Activated CD4-positive, alpha-beta memory T cell treated with anti-CD3 and anti-CD28 coated beads for 36 hours (primary cell): ENCODE results near the gene KSR1. TPM values are rescaled to one million over a fixed set of nuclear protein-coding genes. Genes with fewer than 3 reads are reported as not detected.
"Not testable (repeated sequence)": the region's sequence is repeated elsewhere in the genome, so short reads cannot be mapped to it uniquely, and the experiment has no call there.

Source experiments
- CTCF ChIA-PET: fragments of 350-600 bp; sonication (Branson Sonifier 250); formaldehyde crosslinking; loops from one replicate; lab custom pipeline; 2021; ENCODE audit warnings: antibody characterized with exemption, inconsistent platforms; lab: Charles Lee
- POLR2A ChIA-PET: fragments of 350-600 bp; sonication (Branson Sonifier 250); formaldehyde crosslinking; loops from one replicate; lab custom pipeline; 2021; ENCODE audit warnings: antibody characterized with exemption; lab: Charles Lee
- DNase-seq: peaks from one replicate; pipeline ENCODE4 v3.0.0-alpha.2; 2020
- H3K27ac Mint-ChIP-seq: one replicate; pipeline ENCODE4 v1.8.0; 2021; ENCODE audit warnings: mixed read lengths
- H3K27me3 Mint-ChIP-seq: one replicate; pipeline ENCODE4 v1.8.0; 2021; ENCODE audit warnings: mixed read lengths
- H3K36me3 Mint-ChIP-seq: one replicate; pipeline ENCODE4 v1.8.0; 2021; ENCODE audit warnings: mixed read lengths
- H3K4me1 Mint-ChIP-seq: one replicate; pipeline ENCODE4 v1.8.0; 2021; ENCODE audit warnings: low read depth, mixed read lengths
- H3K4me3 Mint-ChIP-seq: one replicate; pipeline ENCODE4 v1.8.0; 2021; ENCODE audit warnings: mild to moderate bottlenecking, mixed read lengths
- H3K9me3 Mint-ChIP-seq: one replicate; pipeline ENCODE4 v1.8.0; 2021; ENCODE audit warnings: mixed read lengths
- intact Hi-C: fragments of 100-400 bp; cut with micrococcal nuclease; formaldehyde crosslinking; loops from one replicate; pipeline ENCODE4 v1.15.1; 2023
- total RNA-seq, 2 experiments: library from RNA; stranded (reverse); gene quantifications; one replicate each; pipeline ENCODE4 v1.2.3, GENCODE V29; 2021

The KSR1 gene
- total RNA-seq, 2 experiments from 2014 or later = 55.0 to 60.8 TPM

DNA sequence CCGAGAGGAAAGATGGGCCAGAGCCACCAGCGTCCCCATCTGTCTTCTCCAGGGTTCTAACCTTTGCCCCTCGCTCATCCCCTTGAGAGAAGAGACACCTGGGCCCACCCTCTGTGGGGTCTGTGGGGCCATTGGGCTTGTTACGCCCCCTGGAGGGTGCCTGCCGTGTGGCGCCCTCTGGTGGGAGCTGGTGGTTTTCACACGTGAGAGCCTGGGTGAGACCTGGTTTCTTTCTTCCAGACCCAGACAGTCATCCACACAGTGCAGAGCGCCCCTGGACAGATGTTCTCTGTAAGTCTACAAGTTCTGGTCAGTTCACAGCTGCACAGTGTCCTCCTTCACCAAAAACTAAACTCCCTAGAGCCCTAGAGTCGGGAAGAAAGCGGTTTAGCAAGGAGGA, 189.4 kb downstream of the KSR1 start:
- DNase-seq, H3K36me3 Mint-ChIP-seq, H3K4me3 Mint-ChIP-seq, intact Hi-C loops, H3K9me3 Mint-ChIP-seq, H3K27me3 Mint-ChIP-seq, H3K4me1 Mint-ChIP-seq, H3K27ac Mint-ChIP-seq, POLR2A ChIA-PET: not testable (repeated sequence)
- CTCF ChIA-PET = interaction anchor here (1.1 to 1.4 kb wide), 2 partner anchors 9 to 37 kb away, joined by 3 to 4 read pairs; no protein-coding TSS in a partner anchor

DNA sequence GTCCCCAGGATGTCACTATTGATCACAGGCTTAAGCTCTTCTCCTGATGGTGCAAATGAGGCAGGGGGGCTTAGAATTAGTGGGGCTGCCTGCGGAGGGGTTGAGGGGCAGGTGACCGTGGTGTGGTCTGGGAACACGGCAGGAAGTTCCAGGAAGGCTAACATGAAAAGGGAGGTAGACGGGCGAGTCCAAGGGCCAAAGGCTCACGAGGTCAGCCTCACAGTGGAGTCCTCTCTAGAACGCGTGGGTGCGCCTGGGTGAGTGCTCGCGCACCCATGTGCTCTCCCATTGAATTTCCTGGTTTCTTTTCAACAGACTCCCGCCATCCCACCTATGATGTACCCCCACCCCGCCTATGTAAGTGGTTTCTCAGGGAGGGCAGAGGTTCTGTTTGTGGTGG, 190.0 kb downstream of the KSR1 start:
- CTCF ChIA-PET = interaction anchor here (0.7 to 1.4 kb wide), 3 partner anchors 8 to 37 kb away, joined by 3 to 4 read pairs (median 3); no protein-coding TSS in a partner anchor
- intact Hi-C loops = no loop called here
- peaks cover 2% of the 10 kb centered on the region for H3K36me3 Mint-ChIP-seq

DNA sequence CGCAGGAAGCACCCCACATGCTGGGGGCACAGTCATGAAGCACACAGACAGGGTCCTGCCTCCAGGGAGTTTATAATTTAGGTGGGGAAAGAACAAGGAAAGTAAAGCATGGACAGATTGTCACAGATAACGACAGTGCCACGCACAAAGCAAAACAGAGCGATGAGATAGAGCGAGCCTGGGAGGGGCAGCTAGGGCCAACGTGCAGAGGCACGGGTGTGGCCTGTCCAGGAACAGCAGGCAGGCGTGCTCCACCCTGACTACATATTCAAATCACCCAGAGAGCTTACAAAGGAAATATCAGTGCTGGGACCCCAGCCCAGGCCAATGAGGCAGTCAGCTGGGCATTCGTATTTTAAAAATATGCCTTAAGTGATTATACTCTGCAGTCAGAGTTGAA, 191.5 kb downstream of the KSR1 start:
- ChIA-PET CTCF (interaction anchor here (0.8 to 9.3 kb wide), 6 partner anchors 15 to 412 kb away, joined by 3 to 207 read pairs (median 4); no protein-coding TSS in a partner anchor), POLR2A (no interaction called here)
- H3K27ac Mint-ChIP-seq = no peak overlapping the region
- intact Hi-C loops = no loop called here
- DNase-seq = no peak
- H3K4me3 Mint-ChIP-seq = no peak overlapping the region
- no peaks in the 10 kb centered on the region for H3K9me3 Mint-ChIP-seq
- H3K36me3 Mint-ChIP-seq = no peaks in the 10 kb centered on the region
- H3K27me3 Mint-ChIP-seq = no peaks in the 10 kb centered on the region
- H3K4me1 Mint-ChIP-seq = peaks cover 2% of the 10 kb centered on the region

More for the DNA sequence above, 190.0 kb downstream of the KSR1 start:
- Mint-ChIP-seq H3K4me1 (no peaks in the 10 kb centered on the region), H3K27ac (no peak overlapping the region), H3K9me3 (no peaks in the 10 kb centered on the region), H3K27me3 (no peaks in the 10 kb centered on the region), H3K4me3 (no peak overlapping the region)
- POLR2A ChIA-PET = no interaction called here
- DNase-seq = no peak

DNA sequence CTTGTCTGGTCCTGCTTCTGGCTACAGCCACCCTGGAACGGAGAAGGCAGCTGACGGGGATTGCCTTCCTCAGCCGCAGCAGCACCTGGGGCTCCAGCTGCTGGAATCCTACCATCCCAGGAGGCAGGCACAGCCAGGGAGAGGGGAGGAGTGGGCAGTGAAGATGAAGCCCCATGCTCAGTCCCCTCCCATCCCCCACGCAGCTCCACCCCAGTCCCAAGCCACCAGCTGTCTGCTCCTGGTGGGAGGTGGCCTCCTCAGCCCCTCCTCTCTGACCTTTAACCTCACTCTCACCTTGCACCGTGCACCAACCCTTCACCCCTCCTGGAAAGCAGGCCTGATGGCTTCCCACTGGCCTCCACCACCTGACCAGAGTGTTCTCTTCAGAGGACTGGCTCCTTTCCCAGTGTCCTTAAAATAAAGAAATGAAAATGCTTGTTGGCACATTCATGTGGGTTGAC, 192.9 kb downstream of the KSR1 start:
- H3K4me3 Mint-ChIP-seq, H3K27me3 Mint-ChIP-seq, H3K27ac Mint-ChIP-seq, H3K9me3 Mint-ChIP-seq, H3K4me1 Mint-ChIP-seq, H3K36me3 Mint-ChIP-seq, intact Hi-C loops, DNase-seq, POLR2A ChIA-PET: not testable (repeated sequence)
- CTCF ChIA-PET = interaction anchor here (4.6 to 9.3 kb wide), 2 partner anchors 40 to 49 kb away, joined by 46 to 207 read pairs; no protein-coding TSS in a partner anchor

DNA sequence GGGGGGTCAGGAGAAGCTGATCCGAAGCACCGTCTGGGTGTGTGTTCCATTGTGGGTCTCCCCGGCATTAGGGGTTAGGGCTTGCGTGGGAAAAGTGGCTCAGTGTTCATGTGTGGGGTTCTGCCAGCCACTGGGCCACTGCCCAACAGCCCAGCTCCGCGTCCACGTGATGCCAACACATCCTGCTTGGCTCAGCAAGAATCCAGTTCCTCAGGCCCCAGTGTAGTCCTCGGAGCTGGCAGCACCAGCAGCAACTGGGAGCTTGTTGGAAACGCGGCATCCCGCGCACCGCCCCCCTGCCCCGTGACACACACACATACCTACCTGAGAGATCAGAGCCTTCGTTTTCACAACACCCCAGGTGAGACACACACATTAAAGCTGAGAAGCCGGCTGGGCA, 193.7 kb downstream of the KSR1 start:
- Mint-ChIP-seq H3K27ac (no peak overlapping the region), H3K4me3 (no peak overlapping the region), H3K4me1 (peaks cover 4% of the 10 kb centered on the region), H3K36me3 (no peaks in the 10 kb centered on the region), H3K27me3 (no peaks in the 10 kb centered on the region), H3K9me3 (no peaks in the 10 kb centered on the region)
- intact Hi-C loops = loop anchor here (2.0 kb wide), 3 partner anchors 229 to 413 kb away; no protein-coding TSS in a partner anchor
- DNase-seq = no peak
- ChIA-PET POLR2A (no interaction called here), CTCF (interaction anchor here (0.9 to 9.3 kb wide), 13 partner anchors 9 to 413 kb away, joined by 3 to 207 read pairs (median 5); partner anchors contain the start of gene LYRM9)

DNA sequence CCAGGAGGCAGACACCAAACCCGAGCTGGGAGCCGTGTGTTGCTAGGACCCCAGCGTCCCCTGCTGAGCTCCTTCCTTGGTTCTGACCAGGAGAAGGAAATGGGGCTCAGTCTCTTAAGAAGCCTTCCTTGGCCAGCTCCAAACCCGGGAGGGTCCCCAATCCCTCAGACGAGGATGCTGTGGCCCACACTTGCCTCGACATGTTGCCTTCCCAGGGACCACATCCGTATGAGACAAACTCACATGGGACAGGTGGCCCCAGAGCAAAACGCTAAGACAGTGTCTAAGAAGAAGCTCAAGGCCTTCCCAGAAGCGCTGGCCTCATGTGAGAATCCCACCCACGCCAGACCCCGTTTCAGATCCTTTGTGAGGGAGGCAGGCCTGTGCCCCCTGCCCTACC, 194.6 kb downstream of the KSR1 start:
- no peak for DNase-seq
- no peak overlapping the region for H3K27ac Mint-ChIP-seq
- no peaks in the 10 kb centered on the region for H3K27me3 Mint-ChIP-seq
- no peaks in the 10 kb centered on the region for H3K36me3 Mint-ChIP-seq
- intact Hi-C loops = loop anchor here (1.0 to 2.0 kb wide), 5 partner anchors 39 to 414 kb away; no protein-coding TSS in a partner anchor
- ChIA-PET POLR2A (no interaction called here), CTCF (interaction anchor here (0.6 to 9.3 kb wide), 28 partner anchors 15 to 414 kb away, joined by 3 to 207 read pairs (median 4); partner anchors contain the start of genes LGALS9 and LYRM9)
- peaks cover 4% of the 10 kb centered on the region for H3K4me1 Mint-ChIP-seq
- no peak overlapping the region for H3K4me3 Mint-ChIP-seq
- no peaks in the 10 kb centered on the region for H3K9me3 Mint-ChIP-seq

DNA sequence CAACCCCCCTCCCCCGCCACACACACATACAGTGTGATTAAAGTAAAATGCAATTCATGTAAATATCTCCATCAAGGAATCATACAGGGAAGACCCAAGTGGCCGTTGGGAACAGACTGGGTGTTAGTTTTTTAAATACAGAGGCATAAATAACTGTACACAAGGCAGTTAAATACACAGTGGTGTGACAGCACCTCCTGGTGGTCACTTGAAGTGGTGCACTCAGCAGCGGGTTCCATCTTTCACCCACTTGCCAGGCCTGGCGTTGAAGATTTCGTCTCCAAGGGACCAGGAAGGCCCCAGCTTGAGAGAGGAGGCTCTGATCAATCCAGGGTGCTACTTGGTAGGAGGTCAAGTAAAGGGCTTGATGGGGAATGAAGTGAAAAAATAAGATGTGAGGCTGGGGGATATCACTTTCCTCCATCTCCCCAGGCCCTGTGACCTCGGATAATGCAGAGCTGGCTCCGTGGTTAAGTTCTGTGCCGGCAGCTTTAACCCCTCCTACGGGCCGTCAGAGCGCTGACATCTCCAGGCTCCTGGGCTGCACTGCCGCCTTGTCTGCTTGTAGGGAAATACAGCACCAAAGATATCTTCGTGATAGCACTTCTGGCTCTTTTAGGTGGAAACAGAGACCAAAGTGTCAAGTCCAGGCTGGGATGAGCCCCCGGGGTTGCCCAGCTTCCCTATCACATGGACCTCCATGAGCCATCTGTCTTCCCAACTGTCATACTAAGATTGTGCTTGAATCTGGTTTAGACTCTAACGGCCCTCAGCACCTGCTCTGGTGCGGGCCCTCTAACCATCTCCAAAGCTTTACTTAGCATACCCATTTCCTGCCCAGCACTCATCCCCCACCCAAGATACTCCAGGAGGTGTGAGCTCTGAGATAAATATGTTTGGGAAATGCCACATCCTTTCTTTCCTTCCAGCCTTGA, 195.4 kb downstream of the KSR1 start:
- no peak overlapping the region for H3K27ac Mint-ChIP-seq
- peak; percentile 83 for DNase-seq
- ChIA-PET CTCF (interaction anchor here (0.5 to 9.3 kb wide), 28 partner anchors 12 to 415 kb away, joined by 3 to 207 read pairs (median 4); partner anchors contain the start of gene LGALS9), POLR2A (no interaction called here)
- no peak overlapping the region for H3K4me3 Mint-ChIP-seq
- intact Hi-C loops = loop anchor here (1.0 to 2.0 kb wide), 5 partner anchors 39 to 415 kb away; no protein-coding TSS in a partner anchor
- no peaks in the 10 kb centered on the region for H3K9me3 Mint-ChIP-seq
- H3K4me1 Mint-ChIP-seq = peaks cover 4% of the 10 kb centered on the region
- H3K27me3 Mint-ChIP-seq = no peaks in the 10 kb centered on the region
- H3K36me3 Mint-ChIP-seq = no peaks in the 10 kb centered on the region

DNA sequence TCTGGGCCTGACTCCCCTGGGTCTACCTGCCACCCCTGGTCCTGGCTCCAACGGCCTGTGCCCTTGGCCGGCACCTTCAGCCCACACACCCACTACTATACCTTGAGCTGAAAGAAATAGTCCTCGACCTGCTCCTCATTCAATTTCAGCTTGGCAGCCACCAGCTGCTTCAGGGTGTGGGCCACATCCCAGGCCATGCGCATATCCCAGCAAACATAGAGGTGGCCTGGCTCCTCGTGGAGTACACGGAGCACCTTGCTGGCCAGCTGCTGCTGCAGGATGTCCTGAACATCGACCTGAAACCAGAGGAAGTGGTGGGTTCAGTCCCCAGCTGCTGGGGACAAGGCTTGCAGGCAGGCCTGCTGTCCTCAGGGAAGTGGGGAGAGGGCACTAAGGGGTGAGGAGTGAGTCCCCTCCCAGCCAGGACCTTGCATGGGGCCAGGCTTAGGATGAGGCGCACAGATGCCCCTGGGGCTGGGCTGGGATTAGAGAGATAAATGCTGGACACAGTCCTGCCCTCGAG, 197.3 kb downstream of the KSR1 start:
- H3K27ac Mint-ChIP-seq, H3K27me3 Mint-ChIP-seq, intact Hi-C loops, H3K36me3 Mint-ChIP-seq, H3K9me3 Mint-ChIP-seq, H3K4me3 Mint-ChIP-seq, POLR2A ChIA-PET, H3K4me1 Mint-ChIP-seq, DNase-seq: not testable (repeated sequence)
- CTCF ChIA-PET = interaction anchor here (0.6 to 9.3 kb wide), 10 partner anchors 11 to 299 kb away, joined by 4 to 207 read pairs (median 8); no protein-coding TSS in a partner anchor

DNA sequence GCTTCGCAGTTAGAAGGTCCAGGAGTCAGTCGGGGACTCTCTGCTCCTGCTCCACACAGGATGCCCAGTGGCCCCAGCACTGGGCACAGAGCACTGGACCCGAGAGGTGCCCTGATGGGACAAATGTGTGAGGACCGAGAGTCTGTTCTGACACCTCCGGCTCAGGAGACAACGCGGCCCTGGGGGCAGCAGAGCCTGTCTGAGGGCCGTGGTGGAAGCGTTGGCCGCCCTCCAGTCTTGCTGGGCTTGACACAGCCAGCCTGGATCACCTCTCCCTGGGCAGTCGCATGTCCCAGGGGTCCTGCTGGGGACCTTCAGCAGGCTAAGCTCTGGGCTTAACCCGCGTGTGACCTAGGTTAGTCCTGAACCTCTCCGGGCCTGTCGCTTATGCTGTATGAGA, 197.9 kb downstream of the KSR1 start:
- Mint-ChIP-seq H3K36me3 (no peaks in the 10 kb centered on the region), H3K4me1 (peaks cover 4% of the 10 kb centered on the region), H3K4me3 (no peak overlapping the region), H3K27me3 (no peaks in the 10 kb centered on the region), H3K27ac (no peak overlapping the region), H3K9me3 (no peaks in the 10 kb centered on the region)
- ChIA-PET CTCF (interaction anchor here (0.7 to 9.3 kb wide), 29 partner anchors 8 to 417 kb away, joined by 3 to 207 read pairs (median 5); partner anchors contain the start of gene LGALS9), POLR2A (no interaction called here)
- DNase-seq = no peak
- intact Hi-C loops = loop anchor here (1.0 kb wide), 1 partner anchor 102 kb away; no protein-coding TSS in a partner anchor

DNA sequence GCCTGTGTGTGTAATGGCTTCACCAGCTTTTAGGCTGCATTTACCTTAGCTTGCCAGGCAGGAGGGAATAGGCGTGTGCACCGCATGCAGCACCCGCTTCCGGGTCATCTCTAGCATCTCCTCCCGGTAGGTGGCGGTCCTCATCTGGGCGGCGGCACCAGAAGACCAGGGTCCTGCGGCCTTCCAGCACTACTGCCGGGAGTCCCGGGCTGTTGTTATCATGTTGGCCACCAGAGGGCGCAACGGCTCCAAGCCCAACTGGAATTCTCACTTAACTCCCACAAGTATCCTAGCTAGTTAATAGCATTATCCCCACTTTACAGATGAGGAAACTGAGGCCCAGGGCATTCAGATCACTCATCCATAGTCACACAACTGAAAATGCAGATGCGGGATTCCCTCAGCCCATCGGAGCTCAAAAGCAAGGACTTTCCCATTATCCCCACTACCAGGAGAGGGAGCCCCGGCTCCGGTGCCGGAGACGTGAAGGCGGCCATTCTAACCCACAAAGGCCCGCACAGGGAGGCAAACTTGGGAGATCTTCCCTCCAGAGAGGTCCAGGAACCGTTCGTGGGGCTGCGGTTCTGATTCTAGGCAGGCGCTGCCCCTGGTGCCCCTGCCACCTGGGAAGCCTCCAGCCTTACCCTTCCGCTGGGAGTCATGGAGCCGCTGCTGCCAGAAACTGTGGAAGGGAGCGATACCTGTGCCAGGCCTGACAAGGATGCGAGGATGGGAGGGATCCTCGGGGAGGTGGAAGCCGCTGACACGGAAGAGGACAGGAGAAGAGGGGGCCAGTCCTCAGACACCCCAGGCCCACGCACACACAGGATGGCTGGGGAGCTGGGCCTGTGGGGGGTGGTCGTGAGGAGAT, 198.6 kb downstream of the KSR1 start:
- H3K36me3 Mint-ChIP-seq = no peaks in the 10 kb centered on the region
- POLR2A ChIA-PET = no interaction called here
- DNase-seq = peak; percentile 83
- peaks cover 4% of the 10 kb centered on the region for H3K4me1 Mint-ChIP-seq
- H3K4me3 Mint-ChIP-seq = no peak overlapping the region
- CTCF ChIA-PET = interaction anchor here (0.7 to 9.3 kb wide), 34 partner anchors 9 to 418 kb away, joined by 3 to 207 read pairs (median 4); partner anchors contain the start of gene LGALS9
- H3K27me3 Mint-ChIP-seq = no peaks in the 10 kb centered on the region
- no peak overlapping the region for H3K27ac Mint-ChIP-seq
- H3K9me3 Mint-ChIP-seq = no peaks in the 10 kb centered on the region
- intact Hi-C loops = loop anchor here (1.0 kb wide), 1 partner anchor 101 kb away; no protein-coding TSS in a partner anchor

DNA sequence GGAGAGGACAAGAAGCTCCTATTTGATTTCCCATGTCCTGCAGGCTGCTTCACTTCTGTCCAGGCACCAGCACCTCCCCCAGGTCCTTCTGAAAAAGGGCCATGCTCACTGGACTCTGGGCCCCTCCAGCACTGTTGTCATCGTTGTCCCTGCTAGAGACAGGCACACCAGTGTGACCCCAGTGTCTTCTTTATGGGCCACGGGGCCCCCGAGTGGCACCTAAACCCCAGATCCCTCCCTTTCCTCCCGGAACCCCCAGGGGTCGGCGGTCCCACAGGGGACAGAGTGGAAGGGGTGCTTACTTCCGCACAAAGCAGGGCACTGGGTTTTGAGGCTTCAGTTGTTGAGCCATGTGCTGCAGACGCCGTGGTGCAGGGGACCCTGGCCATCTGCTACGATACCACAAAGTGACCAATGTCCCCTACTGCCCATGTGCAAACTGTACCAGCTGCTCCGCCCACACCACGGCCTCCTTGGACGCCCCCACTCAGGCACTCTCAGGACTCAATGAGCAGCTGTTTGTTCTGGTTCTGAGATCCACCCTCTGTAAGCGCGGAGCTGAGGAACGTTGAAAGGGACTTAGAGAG, 199.4 kb downstream of the KSR1 start:
- CTCF ChIA-PET = interaction anchor here (0.7 to 9.3 kb wide), 15 partner anchors 9 to 329 kb away, joined by 3 to 207 read pairs (median 5); no protein-coding TSS in a partner anchor
- H3K27ac Mint-ChIP-seq, H3K4me1 Mint-ChIP-seq, POLR2A ChIA-PET, intact Hi-C loops, H3K27me3 Mint-ChIP-seq, DNase-seq, H3K9me3 Mint-ChIP-seq, H3K4me3 Mint-ChIP-seq, H3K36me3 Mint-ChIP-seq: not testable (repeated sequence)
